Body of pancreas (tissue), 4 donors: ENCODE results near the gene CKMT1B.
"Not testable (repeated sequence)": the region's sequence is repeated elsewhere in the genome, so short reads cannot be mapped to it uniquely, and the experiment has no call there.

Experiments
- CTCF ChIP-seq, 7 experiments: fragments of 450-650 bp in 4 of 7; fragments of 200-600 bp in 3 of 7; sonication (generic) in 3 of 7; IDR thresholded peaks; one replicate each; pipeline ENCODE4 v1.5.1; 2016 to 2019; ENCODE audit warnings: antibody characterized with exemption in 7 of 7
- POLR2A ChIP-seq, 3 donors: fragments of 450-650 bp; IDR thresholded peaks; one replicate each; pipeline ENCODE4 v1.6.1; 2016; ENCODE audit warnings: antibody characterized with exemption in 3 of 3, mild to moderate bottlenecking in 2 of 3

- not testable (repeated sequence) for TF ChIP-seq POLR2A, CTCF (IDR thresholded peaks at IDR 0.05)
Measured at GRCh38 chr15:43622068-43622799, 28.4 kb downstream of the CKMT1B start.
